NCI-H2107 (cell line): ENCODE measurements around the gene ANKRD34B.

ENCODE experiments used
- DNase-seq: peaks from one replicate; lab custom pipeline; 2025; lab: John Stamatoyannopoulos, UW

ANKRD34B gene

GRCh38 chr5:80569086-80569960 is 757 bp downstream of the ANKRD34B start:
- DNase-seq = no peak

GRCh38 chr5:80568251-80568650 is 1.8 kb downstream of the ANKRD34B start:
- no peak for DNase-seq

- no peak for DNase-seq
Measured at GRCh38 chr5:80566711-80567259, 3.3 kb downstream of the ANKRD34B start.

GRCh38 chr5:80565330-80565729 is 4.8 kb downstream of the ANKRD34B start:
- DNase-seq = no peak

- DNase-seq = no peak
Measured at GRCh38 chr5:80559244-80559643, 10.8 kb downstream of the ANKRD34B start.

GRCh38 chr5:80555099-80555498 is 15.0 kb downstream of the ANKRD34B start:
- no peak for DNase-seq

GRCh38 chr5:80554646-80555045 is 15.4 kb downstream of the ANKRD34B start:
- no peak for DNase-seq

- no peak for DNase-seq
Measured at GRCh38 chr5:80541392-80541791, 28.7 kb downstream of the ANKRD34B start.

- no peak for DNase-seq
Measured at GRCh38 chr5:80540691-80541090, 29.4 kb downstream of the ANKRD34B start.

GRCh38 chr5:80516826-80517225 is 53.3 kb downstream of the ANKRD34B start:
- no peak for DNase-seq

GRCh38 chr5:80509362-80509761 is 60.7 kb downstream of the ANKRD34B start:
- DNase-seq = no peak

- no peak for DNase-seq
Measured at GRCh38 chr5:80508844-80509243, 61.2 kb downstream of the ANKRD34B start.

GRCh38 chr5:80507663-80508062 is 62.4 kb downstream of the ANKRD34B start:
- no peak for DNase-seq
